Measurements from ENCODE around the gene SEZ6.

Gene SEZ6

DNA sequence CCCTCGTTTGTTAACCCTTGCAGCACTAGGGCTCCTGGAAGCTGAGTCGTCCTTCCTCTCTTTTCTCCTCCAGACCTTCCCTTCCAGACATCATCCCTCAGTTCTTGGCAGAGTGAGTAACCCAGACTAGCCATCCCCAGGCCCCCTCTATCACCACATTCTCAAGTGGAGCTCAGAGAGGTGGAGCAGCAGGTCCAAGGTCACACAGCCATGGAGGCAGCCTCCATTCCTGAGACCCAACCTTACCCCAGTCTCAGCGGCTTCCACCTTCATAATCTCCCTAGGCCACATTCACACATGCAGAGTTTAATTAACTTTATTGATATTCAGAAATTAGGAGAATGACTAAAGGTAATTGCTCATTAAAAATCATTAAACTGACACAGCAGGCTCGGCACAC is 3.0 kb downstream of the SEZ6 start:
- DNase-seq = no peak

GRCh38 chr17:29000973-29001372 is 4.9 kb downstream of the SEZ6 start:
- DNase-seq = no peak

- no peak for DNase-seq
Observed at GRCh38 chr17:28999206-28999605, 6.6 kb downstream of the SEZ6 start.

DNA sequence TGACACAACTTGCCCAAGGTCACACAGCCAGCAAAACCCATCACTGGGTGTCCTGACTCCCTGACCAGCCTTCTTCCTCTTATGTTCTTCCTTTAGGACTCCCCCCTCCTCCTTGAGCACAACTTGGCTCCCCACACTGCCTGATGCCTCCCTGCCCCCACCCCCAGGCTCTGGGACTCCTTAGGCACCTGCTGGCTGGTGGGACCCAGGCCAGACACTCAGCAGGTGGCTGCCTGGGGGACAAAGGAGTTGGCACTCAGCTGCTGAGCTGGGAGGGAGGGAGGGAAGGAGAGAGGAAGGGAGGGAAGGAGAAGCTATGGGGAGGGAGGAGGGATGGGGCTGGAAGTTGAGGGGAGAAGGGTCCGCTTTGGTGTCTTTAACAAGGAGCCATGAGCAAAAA is 8.0 kb downstream of the SEZ6 start:
- no peak for DNase-seq

DNA sequence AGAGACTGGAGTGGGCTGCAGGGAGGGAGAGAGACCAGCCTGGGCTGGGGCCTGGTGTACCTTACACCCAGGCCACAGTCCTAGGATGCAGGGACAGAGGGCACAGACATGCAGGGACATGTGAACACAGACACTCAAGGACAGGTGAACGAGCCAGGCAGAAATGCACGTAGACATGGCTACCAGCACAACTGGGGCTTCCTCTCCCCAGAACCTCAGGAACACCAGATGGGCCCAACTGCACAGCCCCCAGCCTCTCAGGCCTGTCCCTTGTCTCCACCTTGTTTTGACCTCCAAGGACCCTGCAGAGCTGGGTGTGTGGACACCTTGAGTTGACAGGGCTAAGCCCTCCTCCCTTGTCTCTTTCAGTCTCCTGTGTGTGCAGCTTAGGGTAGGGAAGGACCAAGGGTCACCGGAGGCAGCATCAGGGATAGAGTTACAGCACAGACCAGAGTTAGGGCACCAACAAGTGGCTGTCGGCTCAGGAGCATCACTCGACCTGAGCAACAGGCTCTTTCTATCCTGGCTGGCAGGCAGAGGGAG is 9.2 kb downstream of the SEZ6 start:
- DNase-seq = no peak

- DNase-seq = no peak
Observed at GRCh38 chr17:28993645-28994426, 12.0 kb downstream of the SEZ6 start.

- no peak for DNase-seq
Observed at GRCh38 chr17:28992625-28993600, 12.9 kb downstream of the SEZ6 start.

GRCh38 chr17:28992185-28992584 is 13.6 kb downstream of the SEZ6 start:
- DNase-seq = no peak

- DNase-seq = no peak
Observed at GRCh38 chr17:28991779-28992178, 14.1 kb downstream of the SEZ6 start.

DNA sequence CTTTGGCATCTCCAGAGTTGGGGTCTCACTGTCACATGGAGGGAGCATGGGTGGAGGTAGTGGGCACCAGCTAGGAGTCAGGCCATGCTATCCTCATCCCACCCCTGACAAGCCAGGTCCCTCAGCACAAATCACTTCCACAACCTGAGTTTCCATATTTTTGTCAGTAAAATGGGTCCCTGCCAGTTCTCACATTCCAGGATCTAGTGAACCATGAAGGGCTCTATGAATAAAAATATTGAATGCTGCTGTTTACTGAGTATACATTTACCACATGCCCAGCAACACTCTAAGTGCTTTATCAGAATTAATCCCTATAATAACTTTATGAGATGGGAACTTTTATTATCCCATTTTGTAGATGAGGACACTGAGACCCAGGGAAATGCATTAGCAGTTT is 16.8 kb downstream of the SEZ6 start:
- DNase-seq = no peak

DNA sequence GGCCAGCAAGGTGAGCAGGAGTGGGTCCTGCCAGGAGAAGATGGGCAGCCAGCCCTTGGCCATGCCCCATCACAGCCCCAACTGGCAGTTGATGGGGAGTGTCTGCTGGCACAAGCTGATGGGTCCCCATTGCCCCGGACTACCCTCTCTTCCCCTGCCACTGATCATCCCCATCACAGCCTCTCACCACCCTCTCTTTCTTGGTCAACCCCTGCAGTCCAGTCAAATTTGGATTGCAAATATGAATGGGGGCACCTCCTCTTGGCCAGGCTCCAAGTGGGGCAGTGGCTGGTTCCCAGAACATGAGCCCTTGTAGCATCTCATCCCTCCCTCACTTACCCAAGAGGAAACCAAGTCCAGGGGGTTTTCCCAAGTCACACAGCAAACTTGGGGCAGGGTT is 17.4 kb downstream of the SEZ6 start:
- DNase-seq = no peak

DNA sequence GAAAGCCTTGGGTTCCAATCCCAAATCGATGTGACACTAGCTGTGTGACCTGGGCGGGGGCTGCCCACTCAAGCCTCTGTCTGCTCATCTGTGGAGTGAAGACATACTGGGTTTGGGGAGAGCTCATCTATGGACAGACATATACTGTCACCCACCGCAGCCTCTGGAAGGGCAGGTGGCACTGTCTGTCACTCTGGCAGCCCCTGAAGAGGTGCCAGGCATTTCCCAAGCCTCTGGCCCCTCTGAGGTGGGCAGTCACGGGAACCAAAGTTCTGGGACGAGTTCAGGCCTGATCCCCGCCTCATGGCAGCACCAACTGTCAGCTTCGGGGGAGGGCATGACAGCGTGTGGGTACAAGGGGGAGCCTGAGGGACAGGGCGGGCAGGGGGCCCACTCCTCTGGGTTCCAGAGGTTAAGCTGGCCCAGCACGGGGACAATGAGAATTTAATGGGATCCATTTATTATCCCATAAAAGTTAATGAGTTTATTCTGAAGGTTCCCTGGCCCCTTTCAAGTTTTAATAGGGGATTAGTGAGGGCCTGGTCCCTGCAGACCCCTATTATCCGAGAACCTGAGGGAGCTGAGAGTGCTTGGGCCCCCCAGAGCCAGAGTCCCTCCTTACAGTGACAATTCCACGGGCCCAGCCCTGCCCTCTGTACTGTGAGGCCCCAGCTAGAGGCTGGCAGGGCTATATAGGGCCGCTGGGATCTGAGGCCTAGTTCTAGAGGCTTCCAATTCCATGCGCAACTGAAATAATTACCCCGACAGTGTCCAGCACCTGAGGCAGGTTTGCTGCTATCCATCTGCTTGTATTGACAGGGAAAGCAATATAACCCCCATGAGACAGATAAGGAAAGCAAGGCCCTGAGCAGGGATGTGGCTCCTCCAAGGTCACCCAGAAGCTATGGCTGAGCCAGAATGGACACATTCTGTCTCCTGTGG is 18.8 kb downstream of the SEZ6 start:
- DNase-seq = no peak

- no peak for DNase-seq
Observed at GRCh38 chr17:28985950-28986713, 19.7 kb downstream of the SEZ6 start.

GRCh38 chr17:28983286-28984230 is 22.3 kb downstream of the SEZ6 start:
- DNase-seq = no peak

GRCh38 chr17:28982131-28982793 is 23.6 kb downstream of the SEZ6 start:
- DNase-seq = no peak

GRCh38 chr17:28978356-28978964 is 27.4 kb downstream of the SEZ6 start:
- DNase-seq = no peak

- DNase-seq = no peak
Observed at GRCh38 chr17:28977659-28978355, 28.0 kb downstream of the SEZ6 start.

DNA sequence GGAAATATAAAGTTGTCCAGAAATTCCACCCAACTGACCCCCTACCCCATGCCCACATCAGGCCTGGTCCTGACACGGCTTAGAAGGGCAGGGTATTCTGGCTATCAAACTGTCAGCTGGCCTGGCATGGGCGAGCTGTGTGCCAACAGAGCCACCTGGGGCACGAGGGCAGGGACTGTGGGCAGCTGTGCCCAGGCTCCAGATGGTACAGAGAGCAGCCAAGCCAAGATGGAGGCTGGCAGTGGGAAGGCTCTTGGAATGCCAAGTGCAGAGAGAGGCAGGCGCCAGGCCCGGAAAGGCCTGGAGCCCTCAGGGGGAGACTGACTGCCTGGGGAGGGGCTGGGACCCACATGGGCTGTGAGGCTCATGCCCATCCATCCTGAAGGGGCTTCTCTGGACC is 30.2 kb downstream of the SEZ6 start:
- no peak for DNase-seq

GRCh38 chr17:28975031-28975430 is 30.8 kb downstream of the SEZ6 start:
- no peak for DNase-seq
